Measurements from ENCODE around the gene DOK7. TPM values are rescaled to one million over a fixed set of nuclear protein-coding genes. Genes with fewer than 3 reads are reported as not detected.

Gene DOK7
- total RNA-seq, 4 donors from 2014 or later, result 1.7 to 11.2 (median 2.6) TPM

GRCh38 chr4:3447431-3448395, 15.4 kb upstream of the DOK7 start:
- no peak overlapping the region for H3K27ac ChIP-seq
- DNase-seq (ENCODE audit: low spot score in 2 of 2), result no peak
- H3K9me3 ChIP-seq, result no peaks in the 10 kb centered on the region
- peaks cover 16% of the 10 kb centered on the region for H3K4me1 ChIP-seq
- no peak overlapping the region for H3K4me3 ChIP-seq
- no peaks in the 10 kb centered on the region for H3K36me3 ChIP-seq
- H3K27me3 ChIP-seq, result peaks cover 7% of the 10 kb centered on the region
- 99% methylated on average over 20 of the region's 53 CpGs for WGBS
- no peak for TF ChIP-seq POLR2A (IDR thresholded peaks at IDR 0.05)
- TF ChIP-seq, protein P1, sequence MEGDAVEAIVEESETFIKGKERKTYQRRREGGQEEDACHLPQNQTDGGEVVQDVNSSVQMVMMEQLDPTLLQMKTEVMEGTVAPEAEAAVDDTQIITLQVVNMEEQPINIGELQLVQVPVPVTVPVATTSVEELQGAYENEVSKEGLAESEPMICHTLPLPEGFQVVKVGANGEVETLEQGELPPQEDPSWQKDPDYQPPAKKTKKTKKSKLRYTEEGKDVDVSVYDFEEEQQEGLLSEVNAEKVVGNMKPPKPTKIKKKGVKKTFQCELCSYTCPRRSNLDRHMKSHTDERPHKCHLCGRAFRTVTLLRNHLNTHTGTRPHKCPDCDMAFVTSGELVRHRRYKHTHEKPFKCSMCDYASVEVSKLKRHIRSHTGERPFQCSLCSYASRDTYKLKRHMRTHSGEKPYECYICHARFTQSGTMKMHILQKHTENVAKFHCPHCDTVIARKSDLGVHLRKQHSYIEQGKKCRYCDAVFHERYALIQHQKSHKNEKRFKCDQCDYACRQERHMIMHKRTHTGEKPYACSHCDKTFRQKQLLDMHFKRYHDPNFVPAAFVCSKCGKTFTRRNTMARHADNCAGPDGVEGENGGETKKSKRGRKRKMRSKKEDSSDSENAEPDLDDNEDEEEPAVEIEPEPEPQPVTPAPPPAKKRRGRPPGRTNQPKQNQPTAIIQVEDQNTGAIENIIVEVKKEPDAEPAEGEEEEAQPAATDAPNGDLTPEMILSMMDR (IDR thresholded peaks at IDR 0.05), result no peak
- no peak for TF ChIP-seq POLR2AphosphoS5 (IDR thresholded peaks at IDR 0.05)
- no peak for TF ChIP-seq EP300 (IDR thresholded peaks at IDR 0.05)

GRCh38 chr4:3449047-3449573, 14.0 kb upstream of the DOK7 start:
- WGBS, result 80% methylated on average over 1 of the region's 21 CpGs
- Histone ChIP-seq H3K9me3 (no peaks in the 10 kb centered on the region), H3K27ac (no peak overlapping the region), H3K4me1 (peaks cover 9% of the 10 kb centered on the region), H3K27me3 (peaks cover 7% of the 10 kb centered on the region), H3K4me3 (no peak overlapping the region), H3K36me3 (no peaks in the 10 kb centered on the region)
- DNase-seq (ENCODE audit: low spot score in 2 of 2), result no peak
- TF ChIP-seq POLR2A (IDR thresholded peaks at IDR 0.05) (no peak), EP300 (IDR thresholded peaks at IDR 0.05) (no peak), POLR2AphosphoS5 (IDR thresholded peaks at IDR 0.05) (no peak)

- WGBS, result 82% methylated on average over 12 of the region's 35 CpGs
- Histone ChIP-seq H3K27me3 (peaks cover under 1% of the 10 kb centered on the region), H3K4me3 (no peak overlapping the region), H3K27ac (no peak overlapping the region), H3K9me3 (no peaks in the 10 kb centered on the region), H3K4me1 (peaks cover 9% of the 10 kb centered on the region), H3K36me3 (no peaks in the 10 kb centered on the region)
- DNase-seq (ENCODE audit: low spot score in 2 of 2), result no peak
- no peak for TF ChIP-seq POLR2A (IDR thresholded peaks at IDR 0.05)
- TF ChIP-seq EP300 (IDR thresholded peaks at IDR 0.05), result no peak
- TF ChIP-seq, protein P1 (IDR thresholded peaks at IDR 0.05), result no peak
- no peak for TF ChIP-seq POLR2AphosphoS5 (IDR thresholded peaks at IDR 0.05)
Observed at GRCh38 chr4:3449574-3450534, 13.3 kb upstream of the DOK7 start.

- Histone ChIP-seq H3K4me1 (peaks cover 9% of the 10 kb centered on the region), H3K36me3 (no peaks in the 10 kb centered on the region), H3K27me3 (no peaks in the 10 kb centered on the region), H3K4me3 (no peak overlapping the region), H3K9me3 (no peaks in the 10 kb centered on the region), H3K27ac (no peak overlapping the region)
- no peak for DNase-seq (ENCODE audit: low spot score in 2 of 2)
- 95% methylated on average over 4 of the region's 4 CpGs for WGBS
- TF ChIP-seq POLR2AphosphoS5 (IDR thresholded peaks at IDR 0.05) (no peak), POLR2A (IDR thresholded peaks at IDR 0.05) (no peak), EP300 (IDR thresholded peaks at IDR 0.05) (no peak)
- TF ChIP-seq, protein P1 (IDR thresholded peaks at IDR 0.05), result no peak
Observed at GRCh38 chr4:3450643-3451042, 12.5 kb upstream of the DOK7 start.

DNA sequence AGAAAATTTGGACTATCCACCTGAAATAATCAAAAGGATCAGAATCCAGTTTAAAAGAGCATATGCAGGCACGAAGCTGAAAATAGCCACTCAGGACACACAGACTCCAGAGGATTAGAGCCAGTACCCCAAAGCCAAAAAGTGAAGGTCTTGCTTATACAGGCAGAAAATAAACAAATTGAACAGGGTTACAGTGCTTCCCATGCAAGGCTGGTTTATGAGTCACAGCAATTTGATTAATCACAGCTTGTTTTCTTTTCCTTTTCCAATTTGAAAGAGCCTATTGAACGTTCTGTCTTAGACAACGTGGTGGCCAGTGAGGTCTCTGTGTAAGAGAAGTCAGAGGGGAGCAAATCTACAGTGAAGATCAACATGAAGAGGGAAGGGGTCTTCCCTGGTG, 11.2 kb upstream of the DOK7 start:
- Histone ChIP-seq H3K27ac (no peak overlapping the region), H3K4me1 (peaks cover 9% of the 10 kb centered on the region), H3K27me3 (no peaks in the 10 kb centered on the region), H3K9me3 (no peaks in the 10 kb centered on the region), H3K4me3 (no peak overlapping the region), H3K36me3 (no peaks in the 10 kb centered on the region)
- WGBS, result 37% methylated on average over 3 of the region's 3 CpGs
- no peak for DNase-seq (ENCODE audit: low spot score in 2 of 2)
- TF ChIP-seq POLR2A (IDR thresholded peaks at IDR 0.05) (no peak), EP300 (IDR thresholded peaks at IDR 0.05) (no peak), POLR2AphosphoS5 (IDR thresholded peaks at IDR 0.05) (no peak)
- TF ChIP-seq, protein P1 (IDR thresholded peaks at IDR 0.05), result no peak
